GM06990 (cell line): ENCODE data around the gene DNAJB14.

Experiments
- DNase-seq: peaks from one replicate; pipeline ENCODE4 v3.0.0-alpha.2; 2011; ENCODE audit not compliant: insufficient read length; ENCODE audit errors: extremely low read depth
- H3K27me3 ChIP-seq: replicated peaks from 2 replicates; pipeline ENCODE4 v1.6.0; 2011; ENCODE audit warnings: low read length; ENCODE audit not compliant: control insufficient read depth, insufficient read depth
- H3K36me3 ChIP-seq: 2 replicates; pipeline ENCODE4 v1.5.1; 2011; ENCODE audit warnings: low read length; ENCODE audit not compliant: control insufficient read depth, insufficient read depth
- H3K4me3 ChIP-seq: replicated peaks from 2 replicates; pipeline ENCODE4 v1.5.1; 2011; ENCODE audit warnings: low read depth, mild to moderate bottlenecking, control low read depth, low read length
- CTCF ChIP-seq: IDR thresholded peaks from 2 replicates; pipeline ENCODE4 v1.5.1; 2011; ENCODE audit warnings: low read length, control low read depth, mild to moderate bottlenecking, inconsistent platforms; ENCODE audit not compliant: insufficient read depth, poor library complexity, severe bottlenecking

The DNAJB14 gene

GRCh38 chr4:99979872-99980271 is 33.5 kb upstream of the DNAJB14 start:
- H3K4me3 ChIP-seq: no peak overlapping the region
- no peak for DNase-seq
- H3K36me3 ChIP-seq: no peaks in the 10 kb centered on the region
- TF ChIP-seq CTCF: no peak
- no peaks in the 10 kb centered on the region for H3K27me3 ChIP-seq

- no peak for TF ChIP-seq CTCF
- no peaks in the 10 kb centered on the region for H3K27me3 ChIP-seq
Observed at GRCh38 chr4:99971453-99972111, 25.2 kb upstream of the DNAJB14 start.

GRCh38 chr4:99968330-99968729 is 21.9 kb upstream of the DNAJB14 start:
- Histone ChIP-seq H3K36me3 (no peaks in the 10 kb centered on the region), H3K4me3 (no peak overlapping the region), H3K27me3 (no peaks in the 10 kb centered on the region)
- TF ChIP-seq CTCF: no peak
- no peak for DNase-seq

More at GRCh38 chr4:99971453-99972111, 25.2 kb upstream of the DNAJB14 start:
- H3K36me3 ChIP-seq: no peaks in the 10 kb centered on the region
- DNase-seq: no peak
- H3K4me3 ChIP-seq: no peak overlapping the region

- no peak overlapping the region for H3K4me3 ChIP-seq
- no peaks in the 10 kb centered on the region for H3K36me3 ChIP-seq
- DNase-seq: no peak
- no peak for TF ChIP-seq CTCF
- no peaks in the 10 kb centered on the region for H3K27me3 ChIP-seq
Observed at GRCh38 chr4:99966692-99967091, 20.3 kb upstream of the DNAJB14 start.

- no peak overlapping the region for H3K4me3 ChIP-seq
- no peak for TF ChIP-seq CTCF
Observed at GRCh38 chr4:99965674-99966350, 19.4 kb upstream of the DNAJB14 start.

GRCh38 chr4:99965173-99965572 is 18.8 kb upstream of the DNAJB14 start:
- H3K4me3 ChIP-seq: no peak overlapping the region
- H3K36me3 ChIP-seq: no peaks in the 10 kb centered on the region
- no peak for TF ChIP-seq CTCF
- no peaks in the 10 kb centered on the region for H3K27me3 ChIP-seq
- DNase-seq: no peak

More at GRCh38 chr4:99965674-99966350, 19.4 kb upstream of the DNAJB14 start:
- Histone ChIP-seq H3K27me3 (no peaks in the 10 kb centered on the region), H3K36me3 (no peaks in the 10 kb centered on the region)
- no peak for DNase-seq
